H9 (cell line): ENCODE results near the gene TMPRSS9. TPM values are rescaled to one million over a fixed set of nuclear protein-coding genes. Genes with fewer than 3 reads are reported as not detected.

ENCODE experiments used
- DNase-seq: peaks from one replicate; pipeline ENCODE4 v3.0.0-alpha.2; 2017
- H2AFZ ChIP-seq: one replicate; pipeline ENCODE4 v1.6.1; 2013; ENCODE audit warnings: mild to moderate bottlenecking, low read length, control low read depth, moderate library complexity
- H2AK5ac ChIP-seq: 2 replicates; pipeline ENCODE4 v1.6.1; 2013; ENCODE audit warnings: low read length, control low read depth, mixed read lengths; ENCODE audit not compliant: insufficient read length
- H2BK120ac ChIP-seq: one replicate; pipeline ENCODE4 v1.6.1; 2013; ENCODE audit warnings: low read depth, mild to moderate bottlenecking, low read length, control low read depth, inconsistent platforms; ENCODE audit not compliant: poor library complexity, severe bottlenecking
- H2BK12ac ChIP-seq: 2 replicates; pipeline ENCODE4 v1.6.1; 2013; ENCODE audit warnings: low read length, control low read depth, mixed read lengths, low read depth; ENCODE audit not compliant: insufficient read length
- H2BK15ac ChIP-seq: 2 replicates; pipeline ENCODE4 v1.6.1; 2013; ENCODE audit warnings: low read depth, low read length, control low read depth
- H2BK20ac ChIP-seq: one replicate; pipeline ENCODE4 v1.6.1; 2013; ENCODE audit warnings: low read depth, mild to moderate bottlenecking, low read length, control low read depth, inconsistent platforms; ENCODE audit not compliant: poor library complexity, severe bottlenecking
- H2BK5ac ChIP-seq: 2 replicates; pipeline ENCODE4 v1.6.1; 2013; ENCODE audit warnings: low read length, control low read depth, mixed read lengths; ENCODE audit not compliant: insufficient read length
- H3K14ac ChIP-seq: 2 replicates; pipeline ENCODE4 v1.6.1; 2013; ENCODE audit warnings: low read length, control low read depth; ENCODE audit not compliant: insufficient read depth
- H3K18ac ChIP-seq: 2 replicates; pipeline ENCODE4 v1.6.1; 2013; ENCODE audit warnings: low read depth, mild to moderate bottlenecking, mixed read lengths, low read length, control low read depth; ENCODE audit not compliant: insufficient read length
- H3K23ac ChIP-seq: 2 replicates; pipeline ENCODE4 v1.6.1; 2013; ENCODE audit warnings: low read length, control low read depth, mixed read lengths, low read depth; ENCODE audit not compliant: insufficient read length
- H3K23me2 ChIP-seq: 2 replicates; pipeline ENCODE4 v1.6.1; 2013; ENCODE audit warnings: low read depth, mild to moderate bottlenecking, mixed read lengths, low read length, control low read depth; ENCODE audit not compliant: insufficient read length, poor library complexity, severe bottlenecking
- H3K27ac ChIP-seq: 2 replicates; pipeline ENCODE4 v1.5.1; 2013; ENCODE audit warnings: low read length, control low read depth, mixed read lengths, low read depth; ENCODE audit not compliant: insufficient read length
- H3K27me3 ChIP-seq: 2 replicates; pipeline ENCODE4 v1.6.1; 2013; ENCODE audit warnings: low read length, control low read depth, inconsistent platforms; ENCODE audit not compliant: insufficient read depth
- H3K4ac ChIP-seq: 2 replicates; pipeline ENCODE4 v1.6.1; 2013; ENCODE audit warnings: low read depth, mild to moderate bottlenecking, control low read depth, inconsistent platforms, low read length, moderate library complexity
- H3K4me1 ChIP-seq: 2 replicates; pipeline ENCODE4 v1.6.1; 2013; ENCODE audit warnings: low read length, control low read depth, inconsistent platforms; ENCODE audit not compliant: insufficient read depth
- H3K4me2 ChIP-seq: 2 replicates; pipeline ENCODE4 v1.6.1; 2013; ENCODE audit warnings: low read length, control low read depth, mixed read lengths; ENCODE audit not compliant: insufficient read length, insufficient read depth
- H3K56ac ChIP-seq: 2 replicates; pipeline ENCODE4 v1.6.1; 2013; ENCODE audit warnings: low read depth, mild to moderate bottlenecking, mixed read lengths, low read length, control low read depth; ENCODE audit not compliant: insufficient read length
- H3K79me1 ChIP-seq: 2 replicates; pipeline ENCODE4 v1.6.1; 2013; ENCODE audit warnings: low read depth, mild to moderate bottlenecking, moderate library complexity, low read length, control low read depth, inconsistent platforms; ENCODE audit not compliant: insufficient read depth, poor library complexity, severe bottlenecking
- H3K79me2 ChIP-seq: 2 replicates; pipeline ENCODE4 v1.6.1; 2013; ENCODE audit warnings: low read length, control low read depth, inconsistent platforms; ENCODE audit not compliant: insufficient read depth
- H3K9ac ChIP-seq: 2 replicates; pipeline ENCODE4 v1.6.1; 2013; ENCODE audit warnings: low read length, control low read depth, mixed read lengths; ENCODE audit not compliant: insufficient read length; ENCODE audit errors: extremely low read depth
- H3K9me3 ChIP-seq: one replicate; pipeline ENCODE4 v1.6.1; 2013; ENCODE audit warnings: low read depth, low read length, inconsistent platforms; ENCODE audit not compliant: control insufficient read depth
- H3T11ph ChIP-seq: one replicate; pipeline ENCODE4 v1.6.1; 2013; ENCODE audit warnings: mild to moderate bottlenecking, low read length, control low read depth, inconsistent platforms
- H4K20me1 ChIP-seq: one replicate; pipeline ENCODE4 v1.6.1; 2013; ENCODE audit not compliant: control insufficient read depth, insufficient read length, insufficient read depth
- H4K5ac ChIP-seq: 2 replicates; pipeline ENCODE4 v1.6.1; 2013; ENCODE audit warnings: low read depth, mild to moderate bottlenecking, mixed read lengths, low read length, control low read depth; ENCODE audit not compliant: insufficient read length
- H4K8ac ChIP-seq: replicated peaks from 2 replicates; pipeline ENCODE4 v1.6.1; 2013; ENCODE audit warnings: low read length, control low read depth, mixed read lengths, low read depth; ENCODE audit not compliant: insufficient read length
- H4K91ac ChIP-seq: 2 replicates; pipeline ENCODE4 v1.6.1; 2013; ENCODE audit warnings: low read depth, mild to moderate bottlenecking, moderate library complexity, mixed read lengths, low read length, control low read depth; ENCODE audit not compliant: insufficient read length
- H3K27ac Mint-ChIP-seq, 3 experiments: 2 replicates in 2 of 3; 3 replicates in 1 of 3; pipeline ENCODE4 v1.8.0; 2020 to 2021; ENCODE audit warnings: mixed read lengths in 3 of 3, mild to moderate bottlenecking in 1 of 3, moderate library complexity in 1 of 3
- H3K27me3 Mint-ChIP-seq: 2 replicates; pipeline ENCODE4 v1.8.0; 2021; ENCODE audit warnings: low read depth, mild to moderate bottlenecking, moderate library complexity, mixed read lengths
- H3K36me3 Mint-ChIP-seq, 3 experiments: 2 replicates in 2 of 3; 3 replicates in 1 of 3; pipeline ENCODE4 v1.8.0; 2020 to 2021; ENCODE audit warnings: low read depth in 3 of 3, mixed read lengths in 3 of 3; ENCODE audit not compliant: insufficient read depth in 1 of 3
- H3K4me1 Mint-ChIP-seq, 2 experiments: 2 replicates each; pipeline ENCODE4 v1.8.0; 2020; ENCODE audit warnings: mixed read lengths in 2 of 2
- H3K4me3 Mint-ChIP-seq, 2 experiments: 2 replicates in 1 of 2; 3 replicates in 1 of 2; pipeline ENCODE4 v1.8.0; 2020 to 2021; ENCODE audit warnings: mild to moderate bottlenecking in 2 of 2, mixed read lengths in 2 of 2, moderate library complexity in 1 of 2
- H3K9me3 Mint-ChIP-seq, 2 experiments: 2 replicates in 1 of 2; 3 replicates in 1 of 2; pipeline ENCODE4 v1.8.0; 2020; ENCODE audit warnings: mild to moderate bottlenecking in 2 of 2, mixed read lengths in 2 of 2, moderate library complexity in 1 of 2
- CTCF ChIP-seq: fragments of 200-600 bp; sonication (generic); conservative IDR thresholded peaks from 3 replicates; pipeline ENCODE4 v1.8.0; 2021; ENCODE audit warnings: antibody characterized with exemption, mild to moderate bottlenecking
- WGBS: extraction: QIAGEN DNeasy Blood & Tissue Kit; methylation state at CpG from one replicate; pipeline ENCODE4 v1.1.7; 2013; ENCODE audit warnings: missing lambda C conversion rate, low lambda C conversion rate, mixed read lengths; ENCODE audit not compliant: insufficient read length; ENCODE audit errors: extremely low coverage; 5-methylcytosine and 5-hydroxymethylcytosine counted together
- total RNA-seq: library from RNA; stranded (reverse); gene quantifications from 2 replicates; pipeline ENCODE4 v1.2.1, GENCODE V29; 2021

The TMPRSS9 gene
- total RNA-seq, 1 experiment from 2014 or later, result 0.24 TPM

GRCh38 chr19:2436926-2437325 is 76.9 kb downstream of the TMPRSS9 start:
- Histone ChIP-seq H4K20me1 (no peaks in the 10 kb centered on the region), H2AFZ (no peak overlapping the region), H3T11ph (no peak overlapping the region), H2BK120ac (no peak overlapping the region), H4K5ac (no peak overlapping the region), H3K18ac (no peak overlapping the region), H2BK15ac (no peak overlapping the region), H4K91ac (no peak overlapping the region), H3K9ac (no peak overlapping the region), H2BK20ac (no peak overlapping the region), H3K79me2 (no peaks in the 10 kb centered on the region), H2BK12ac (no peak overlapping the region), H3K27ac (no peak overlapping the region), H3K79me1 (no peaks in the 10 kb centered on the region), H3K9me3 (no peaks in the 10 kb centered on the region), H4K8ac (no peak overlapping the region), H2AK5ac (no peak overlapping the region), H3K4me2 (no peak overlapping the region), H3K4ac (no peak overlapping the region), H2BK5ac (no peak overlapping the region), H3K4me1 (no peaks in the 10 kb centered on the region), H3K23me2 (no peaks in the 10 kb centered on the region), H3K56ac (no peak overlapping the region), H3K23ac (no peak overlapping the region), H3K27me3 (no peaks in the 10 kb centered on the region), H3K14ac (no peak overlapping the region)
- WGBS, result no CpG with 5 or more reads among the region's 15 CpGs
- H3K27ac Mint-ChIP-seq, result no peak overlapping the region; a peak in 1 of 7 replicates
- peaks cover 1% of the 10 kb centered on the region; the same call in 1 of the 2 replicates for H3K27me3 Mint-ChIP-seq
- H3K36me3 Mint-ChIP-seq, result peaks cover 23 to 50% (median 49%) of the 10 kb centered on the region in 3 experiments; a peak in 6 of 7 replicates
- no peaks in the 10 kb centered on the region; a peak in 1 of 5 replicates for H3K9me3 Mint-ChIP-seq
- H3K4me1 Mint-ChIP-seq, result no peaks in the 10 kb centered on the region
- H3K4me3 Mint-ChIP-seq, result no peak overlapping the region
- no peak for TF ChIP-seq CTCF
- DNase-seq, result no peak
